PFSK-1 (cell line): Measurements from ENCODE around the gene IL17B.

Source experiments
- FOXP2 ChIP-seq: optimal IDR thresholded peaks from 2 replicates; pipeline ENCODE3; 2011; ENCODE audit warnings: borderline replicate concordance, control low read depth, inconsistent platforms; ENCODE audit not compliant: insufficient read depth; ENCODE audit errors: extremely low read length, extremely low read depth
- POLR2AphosphoS5 ChIP-seq: IDR thresholded peaks from 2 replicates; pipeline ENCODE4 v1.6.1; 2012; ENCODE audit warnings: low read depth, mild to moderate bottlenecking, control low read depth, low read length, moderate library complexity
- REST ChIP-seq, 2 experiments: IDR thresholded peaks; 2 replicates each; pipeline versions ENCODE4 v1.6.1 to v1.8.0; 2011 to 2012; ENCODE audit warnings: low read depth in 2 of 2, low read length in 2 of 2, control low read depth in 1 of 2, inconsistent platforms in 1 of 2, mild to moderate bottlenecking in 1 of 2, moderate library complexity in 1 of 2; ENCODE audit not compliant: insufficient read depth in 1 of 2
- SIN3A ChIP-seq: IDR thresholded peaks from 2 replicates; pipeline ENCODE4 v1.6.1; 2012; ENCODE audit warnings: mild to moderate bottlenecking, low read length, moderate library complexity, borderline replicate concordance; ENCODE audit not compliant: insufficient read depth
- TAF1 ChIP-seq: IDR thresholded peaks from 2 replicates; pipeline ENCODE4 v1.6.1; 2012; ENCODE audit warnings: low read length, control low read depth, borderline replicate concordance; ENCODE audit not compliant: insufficient read depth

IL17B gene

GRCh38 chr5:149340920-149341319 is 38.2 kb downstream of the IL17B start:
- no peak for TF ChIP-seq POLR2AphosphoS5
- no peak for TF ChIP-seq REST (IDR thresholded peaks at IDR 0.05; ENCODE audit: insufficient read depth in 1 of 2, low read depth in 2 of 2, low read length in 2 of 2)
- TF ChIP-seq FOXP2 = no peak
- TF ChIP-seq SIN3A = no peak
- TF ChIP-seq TAF1 = no peak

DNA sequence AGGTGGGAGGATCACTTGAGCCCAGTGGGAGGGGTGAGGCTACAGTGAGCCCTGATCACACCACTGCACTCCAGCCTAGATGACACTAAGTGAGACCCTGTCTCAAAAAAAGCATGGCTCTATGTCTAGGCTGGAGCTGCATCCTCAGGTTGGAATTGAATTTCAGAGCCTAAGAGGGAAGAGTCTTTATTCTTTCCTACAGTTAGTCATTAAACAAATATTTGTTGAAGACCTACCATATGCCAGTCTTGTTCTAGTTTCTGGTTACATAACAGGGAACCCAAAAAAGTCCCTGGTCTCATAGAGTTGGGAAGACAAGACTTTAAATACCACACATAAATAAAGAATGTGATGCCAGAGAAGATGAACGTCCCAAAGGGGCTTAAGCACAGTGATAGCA is 40.7 kb downstream of the IL17B start:
- TF ChIP-seq REST (IDR thresholded peaks at IDR 0.05; ENCODE audit: insufficient read depth in 1 of 2, low read depth in 2 of 2, low read length in 2 of 2) (no peak), FOXP2 (no peak)

DNA sequence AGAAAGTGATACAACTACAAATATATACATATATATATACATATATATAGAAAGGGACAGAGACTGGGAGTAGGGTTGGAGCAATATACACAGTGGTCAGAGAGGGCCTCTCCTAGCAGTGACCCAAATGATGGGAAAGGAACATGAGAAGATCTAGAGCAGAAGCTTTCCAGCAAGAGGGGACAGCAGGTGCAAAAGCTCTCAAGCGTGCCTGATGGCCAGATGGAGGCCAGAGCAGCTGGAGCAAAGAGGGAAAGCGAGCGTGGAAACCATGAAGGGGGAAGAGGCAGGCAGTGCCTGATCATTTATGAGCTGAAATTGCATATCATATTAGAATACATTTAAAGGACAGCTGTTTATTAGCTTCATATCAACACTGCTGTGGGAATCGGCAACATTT is 41.4 kb downstream of the IL17B start:
- no peak for TF ChIP-seq POLR2AphosphoS5

- TF ChIP-seq TAF1 (no peak), REST (IDR thresholded peaks at IDR 0.05; ENCODE audit: insufficient read depth in 1 of 2, low read depth in 2 of 2, low read length in 2 of 2) (no peak), POLR2AphosphoS5 (no peak), SIN3A (no peak), FOXP2 (no peak)
Observed at GRCh38 chr5:149333711-149334443, 45.2 kb downstream of the IL17B start.

DNA sequence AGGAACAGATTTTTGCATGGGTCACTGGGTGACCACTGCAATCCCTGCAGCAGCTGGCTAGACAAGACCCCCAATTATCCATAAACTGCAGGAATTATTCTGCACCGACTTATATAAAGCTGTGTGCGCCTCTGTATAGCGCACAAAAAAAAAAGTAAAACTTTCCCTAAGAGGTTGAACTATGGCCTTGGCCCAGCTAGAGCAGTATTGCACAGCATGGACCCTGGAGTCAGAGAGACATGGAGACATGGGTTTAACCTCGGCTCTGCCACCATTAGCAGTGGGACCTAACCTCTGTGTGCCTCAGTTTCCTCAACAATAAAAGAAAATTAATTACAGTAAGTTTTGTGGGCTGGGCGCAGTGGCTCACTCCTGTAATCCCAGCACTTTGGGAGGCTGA is 50.9 kb downstream of the IL17B start:
- TF ChIP-seq FOXP2 (no peak), TAF1 (no peak), SIN3A (no peak), POLR2AphosphoS5 (no peak), REST (IDR thresholded peaks at IDR 0.05; ENCODE audit: insufficient read depth in 1 of 2, low read depth in 2 of 2, low read length in 2 of 2) (no peak)

GRCh38 chr5:149326611-149327010 is 52.5 kb downstream of the IL17B start:
- TF ChIP-seq FOXP2 (no peak), TAF1 (no peak), POLR2AphosphoS5 (no peak), REST (IDR thresholded peaks at IDR 0.05; ENCODE audit: insufficient read depth in 1 of 2, low read depth in 2 of 2, low read length in 2 of 2) (no peak), SIN3A (no peak)
